Neural progenitor cell (in vitro differentiated cells): ENCODE results near the gene MSMO1. TPM values are rescaled to one million over a fixed set of nuclear protein-coding genes. Genes with fewer than 3 reads are reported as not detected.

Experiments
- DNase-seq: peaks from one replicate; pipeline ENCODE4 v3.0.0-alpha.2; 2016; ENCODE audit warnings: low spot score
- H2AFZ ChIP-seq: fragments of 200-600 bp; sonication (generic); replicated peaks from 2 replicates; pipeline ENCODE4 v1.6.1; 2016; ENCODE audit warnings: antibody characterized with exemption
- H3F3A ChIP-seq: fragments of 200-600 bp; sonication (generic); 2 replicates; pipeline ENCODE4 v1.6.1; 2016; ENCODE audit warnings: antibody characterized with exemption, low read depth
- H3K27ac ChIP-seq: fragments of 200-600 bp; sonication (generic); 2 replicates; pipeline ENCODE4 v1.5.1; 2016; ENCODE audit warnings: mild to moderate bottlenecking
- H3K27me3 ChIP-seq: fragments of 200-600 bp; sonication (generic); 2 replicates; pipeline ENCODE4 v1.6.1; 2016; ENCODE audit warnings: mild to moderate bottlenecking, moderate library complexity
- H3K36me3 ChIP-seq: fragments of 200-600 bp; sonication (generic); 2 replicates; pipeline ENCODE4 v1.5.1; 2016
- H3K4me1 ChIP-seq: fragments of 200-600 bp; sonication (generic); 2 replicates; pipeline ENCODE4 v1.6.1; 2016; ENCODE audit warnings: mixed run types
- H3K4me2 ChIP-seq: fragments of 200-600 bp; sonication (generic); 2 replicates; pipeline ENCODE4 v1.6.1; 2016
- H3K4me3 ChIP-seq: fragments of 200-600 bp; sonication (generic); 2 replicates; pipeline ENCODE4 v1.5.1; 2016
- H3K79me2 ChIP-seq: fragments of 200-600 bp; sonication (generic); 2 replicates; pipeline ENCODE4 v1.6.1; 2016; ENCODE audit warnings: low read depth
- H3K9ac ChIP-seq: fragments of 200-600 bp; sonication (generic); 2 replicates; pipeline ENCODE4 v1.6.1; 2016
- H3K9me3 ChIP-seq: fragments of 200-600 bp; sonication (generic); 2 replicates; pipeline ENCODE4 v1.5.1; 2016; ENCODE audit warnings: low read depth
- H4K20me1 ChIP-seq: fragments of 200-600 bp; sonication (generic); 2 replicates; pipeline ENCODE4 v1.6.1; 2016; ENCODE audit warnings: low read depth
- H3K27ac Mint-ChIP-seq: 3 replicates; pipeline ENCODE4 v1.8.0; 2021; ENCODE audit warnings: mixed read lengths
- H3K27me3 Mint-ChIP-seq: 2 replicates; pipeline ENCODE4 v1.8.0; 2022; ENCODE audit warnings: low read depth, mild to moderate bottlenecking, inconsistent platforms, moderate library complexity, mixed read lengths; ENCODE audit not compliant: insufficient read depth
- H3K36me3 Mint-ChIP-seq: 3 replicates; pipeline ENCODE4 v1.8.0; 2021; ENCODE audit warnings: mixed read lengths
- H3K4me1 Mint-ChIP-seq: 3 replicates; pipeline ENCODE4 v1.8.0; 2021; ENCODE audit warnings: mixed read lengths
- H3K4me3 Mint-ChIP-seq: 3 replicates; pipeline ENCODE4 v1.8.0; 2021; ENCODE audit warnings: mild to moderate bottlenecking, moderate library complexity, mixed read lengths
- H3K9me3 Mint-ChIP-seq: 3 replicates; pipeline ENCODE4 v1.8.0; 2020; ENCODE audit warnings: mixed read lengths
- EZH2 ChIP-seq: fragments of 200-600 bp; sonication (generic); IDR thresholded peaks from 2 replicates; pipeline ENCODE4 v1.6.1; 2017; ENCODE audit warnings: antibody characterized with exemption, mild to moderate bottlenecking, moderate library complexity
- EZH2phosphoT487 ChIP-seq: fragments of 200-600 bp; sonication (generic); IDR thresholded peaks from 2 replicates; pipeline ENCODE4 v1.6.1; 2017; ENCODE audit warnings: antibody characterized with exemption
- total RNA-seq: library from RNA; depleted of rRNA; stranded (reverse); fragments of >200 nt; gene quantifications from 2 replicates; pipeline ENCODE4 v1.2.3, GENCODE V29; 2015; ENCODE audit warnings: low replicate concordance
- TF ChIP-seq, protein P1 (sequence below): fragments of 200-600 bp; sonication (generic); IDR thresholded peaks from 2 replicates; pipeline ENCODE4 v1.5.1; 2017; ENCODE audit warnings: antibody characterized with exemption, mild to moderate bottlenecking

The MSMO1 gene
- total RNA-seq, 1 donor from 2014 or later, result 298 TPM

DNA sequence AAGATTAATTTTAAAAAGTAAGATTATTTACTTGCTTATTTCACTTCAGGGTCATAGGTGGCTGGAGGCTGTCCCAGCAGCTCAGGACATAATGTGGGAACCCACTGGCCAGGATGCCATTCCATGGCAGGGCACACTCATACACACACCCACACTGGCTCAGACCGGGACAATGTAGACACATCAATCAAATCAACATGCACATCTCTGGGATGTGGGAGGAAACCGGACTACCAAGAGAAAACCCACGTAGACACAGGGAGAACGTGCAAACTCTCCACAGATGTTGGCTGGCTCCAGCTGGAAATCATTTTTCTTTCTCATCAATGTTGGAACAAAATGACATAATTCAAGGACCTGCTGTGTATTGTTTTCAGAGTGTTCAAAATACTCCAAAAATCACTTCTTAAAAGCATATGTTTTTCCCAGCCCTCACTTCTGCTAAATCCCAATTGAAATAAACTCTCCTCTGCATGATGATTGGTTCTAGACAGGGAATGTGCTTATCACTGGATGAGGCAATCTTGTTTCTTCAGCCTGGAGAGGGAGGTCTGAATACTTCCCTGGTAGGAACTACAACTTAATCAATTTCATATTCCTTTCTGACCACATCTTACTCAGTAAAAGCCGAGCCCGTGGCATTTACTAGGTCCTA lies 32.7 kb downstream of the MSMO1 start:
- no peaks in the 10 kb centered on the region for H3K27me3 Mint-ChIP-seq
- no peaks in the 10 kb centered on the region for H3K27me3 ChIP-seq
- peaks cover 5% of the 10 kb centered on the region for H3F3A ChIP-seq
- TF ChIP-seq EZH2, result no peak
- no peak for TF ChIP-seq EZH2phosphoT487
- TF ChIP-seq, protein P1, sequence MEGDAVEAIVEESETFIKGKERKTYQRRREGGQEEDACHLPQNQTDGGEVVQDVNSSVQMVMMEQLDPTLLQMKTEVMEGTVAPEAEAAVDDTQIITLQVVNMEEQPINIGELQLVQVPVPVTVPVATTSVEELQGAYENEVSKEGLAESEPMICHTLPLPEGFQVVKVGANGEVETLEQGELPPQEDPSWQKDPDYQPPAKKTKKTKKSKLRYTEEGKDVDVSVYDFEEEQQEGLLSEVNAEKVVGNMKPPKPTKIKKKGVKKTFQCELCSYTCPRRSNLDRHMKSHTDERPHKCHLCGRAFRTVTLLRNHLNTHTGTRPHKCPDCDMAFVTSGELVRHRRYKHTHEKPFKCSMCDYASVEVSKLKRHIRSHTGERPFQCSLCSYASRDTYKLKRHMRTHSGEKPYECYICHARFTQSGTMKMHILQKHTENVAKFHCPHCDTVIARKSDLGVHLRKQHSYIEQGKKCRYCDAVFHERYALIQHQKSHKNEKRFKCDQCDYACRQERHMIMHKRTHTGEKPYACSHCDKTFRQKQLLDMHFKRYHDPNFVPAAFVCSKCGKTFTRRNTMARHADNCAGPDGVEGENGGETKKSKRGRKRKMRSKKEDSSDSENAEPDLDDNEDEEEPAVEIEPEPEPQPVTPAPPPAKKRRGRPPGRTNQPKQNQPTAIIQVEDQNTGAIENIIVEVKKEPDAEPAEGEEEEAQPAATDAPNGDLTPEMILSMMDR, result no peak
- H4K20me1 ChIP-seq, result no peaks in the 10 kb centered on the region
- no peaks in the 10 kb centered on the region for H3K79me2 ChIP-seq
- H3K27ac Mint-ChIP-seq, result no peak overlapping the region
- no peak overlapping the region for H3K9ac ChIP-seq
- no peaks in the 10 kb centered on the region for H3K36me3 Mint-ChIP-seq
- no peak overlapping the region for H3K4me2 ChIP-seq
- H3K4me3 ChIP-seq, result no peak overlapping the region
- no peaks in the 10 kb centered on the region for H3K9me3 Mint-ChIP-seq
- no peaks in the 10 kb centered on the region for H3K9me3 ChIP-seq
- H3K4me3 Mint-ChIP-seq, result no peak overlapping the region
- no peak for DNase-seq
- no peak overlapping the region for H3K27ac ChIP-seq
- no peaks in the 10 kb centered on the region for H3K36me3 ChIP-seq
- no peak overlapping the region for H2AFZ ChIP-seq
- H3K4me1 Mint-ChIP-seq, result peaks cover 2% of the 10 kb centered on the region
- H3K4me1 ChIP-seq, result peaks cover 5% of the 10 kb centered on the region

DNA sequence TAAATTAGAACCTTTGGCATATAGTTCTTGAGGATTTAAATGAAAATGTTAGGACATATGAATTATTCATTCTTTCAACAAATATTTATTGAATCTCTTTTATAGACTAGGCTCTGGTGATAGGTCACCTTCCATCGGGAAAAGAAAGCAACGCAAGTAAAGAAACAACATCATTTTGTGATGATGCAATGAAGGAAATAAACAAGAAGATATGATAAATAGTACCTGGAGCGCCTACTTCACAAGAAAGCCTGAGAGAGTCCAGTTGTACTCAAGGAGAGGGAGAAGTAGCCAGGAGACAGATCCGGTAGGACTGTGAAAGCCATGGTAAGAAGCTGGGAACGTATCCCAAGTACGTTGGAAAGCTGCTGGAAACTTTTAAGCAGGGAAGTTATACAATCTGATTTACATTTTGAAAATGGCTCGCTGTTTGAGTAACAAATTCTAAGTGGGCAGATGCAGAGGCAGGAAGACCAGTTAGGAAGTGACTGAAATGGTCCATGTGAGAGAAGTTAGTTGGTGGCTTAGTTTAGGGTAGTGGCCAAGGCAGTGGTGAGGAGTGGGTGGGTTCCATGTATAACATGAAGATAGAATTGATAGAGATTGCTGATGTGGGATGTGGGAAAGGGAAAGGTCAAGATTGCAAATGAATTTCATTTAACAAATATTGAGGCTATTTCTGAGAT lies 33.7 kb downstream of the MSMO1 start:
- Mint-ChIP-seq H3K27ac (no peak overlapping the region), H3K4me1 (peaks cover under 1% of the 10 kb centered on the region), H3K36me3 (no peaks in the 10 kb centered on the region), H3K4me3 (no peak overlapping the region), H3K27me3 (no peaks in the 10 kb centered on the region), H3K9me3 (no peaks in the 10 kb centered on the region)
- TF ChIP-seq EZH2phosphoT487, result no peak
- TF ChIP-seq, protein P1, result no peak
- no peaks in the 10 kb centered on the region for H4K20me1 ChIP-seq
- peaks cover 5% of the 10 kb centered on the region for H3K4me1 ChIP-seq
- H2AFZ ChIP-seq, result no peak overlapping the region
- no peaks in the 10 kb centered on the region for H3K36me3 ChIP-seq
- H3F3A ChIP-seq, result peaks cover 5% of the 10 kb centered on the region
- H3K4me3 ChIP-seq, result no peak overlapping the region
- no peaks in the 10 kb centered on the region for H3K9me3 ChIP-seq
- DNase-seq, result no peak
- H3K79me2 ChIP-seq, result no peaks in the 10 kb centered on the region
- H3K27ac ChIP-seq, result no peak overlapping the region
- H3K9ac ChIP-seq, result no peak overlapping the region
- no peak overlapping the region for H3K4me2 ChIP-seq
- no peaks in the 10 kb centered on the region for H3K27me3 ChIP-seq

DNA sequence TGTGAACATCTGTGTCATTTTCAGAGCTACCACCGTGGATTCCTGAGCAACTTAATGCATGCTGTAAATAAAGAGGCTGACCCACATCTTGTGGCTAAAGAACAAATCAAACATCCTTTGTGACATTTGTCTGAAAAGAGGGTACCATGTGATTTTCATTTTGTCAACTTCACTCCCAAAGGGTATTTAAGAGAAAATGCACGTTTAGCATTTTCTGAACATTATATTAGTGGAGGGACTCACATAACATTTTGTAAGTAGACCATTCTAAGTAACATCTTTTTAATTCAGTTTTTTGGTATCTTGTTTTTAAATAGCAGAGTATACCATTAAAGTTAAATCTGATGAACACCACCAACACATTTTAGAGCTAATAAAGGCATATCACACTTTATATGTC lies 34.3 kb downstream of the MSMO1 start:
- no peaks in the 10 kb centered on the region for H3K4me1 Mint-ChIP-seq
- H3K36me3 Mint-ChIP-seq, result no peaks in the 10 kb centered on the region

More for the DNA sequence above, 34.3 kb downstream of the MSMO1 start:
- TF ChIP-seq EZH2 (no peak), EZH2phosphoT487 (no peak)
- TF ChIP-seq, protein P1, result no peak
- Histone ChIP-seq H3K27ac (no peak overlapping the region), H4K20me1 (no peaks in the 10 kb centered on the region), H3K9me3 (no peaks in the 10 kb centered on the region), H3K79me2 (no peaks in the 10 kb centered on the region), H3K4me1 (peaks cover 5% of the 10 kb centered on the region), H2AFZ (no peak overlapping the region), H3F3A (peaks cover 5% of the 10 kb centered on the region), H3K9ac (no peak overlapping the region), H3K4me2 (no peak overlapping the region), H3K36me3 (no peaks in the 10 kb centered on the region), H3K4me3 (no peak overlapping the region), H3K27me3 (no peaks in the 10 kb centered on the region)
- no peaks in the 10 kb centered on the region for H3K9me3 Mint-ChIP-seq
- no peak overlapping the region for H3K27ac Mint-ChIP-seq
- no peak for DNase-seq
- no peaks in the 10 kb centered on the region for H3K27me3 Mint-ChIP-seq
- H3K4me3 Mint-ChIP-seq, result no peak overlapping the region
